A549 treated with DMSO at 1 μM for 4 hours (cell line): ENCODE measurements around the gene P2RX2. TPM values are rescaled to one million over a fixed set of nuclear protein-coding genes. Genes with fewer than 3 reads are reported as not detected.

Source experiments
- total RNA-seq: library from RNA; stranded (reverse); fragments of 200-300 nt; extraction: Qiagen RNA extraction; gene quantifications from 5 replicates; pipeline ENCODE4 v1.2.3, GENCODE V29; 2022; ENCODE audit warnings: low read depth

Gene P2RX2
- total RNA-seq, result not detected in 5 replicates

GRCh38 chr12:132618683-132619043 is at the start of gene P2RX2:
Gene P2RX2 (plus strand): TSS chr12:132618776. CDS start chr12:132618817, 41 bp downstream.

DNA sequence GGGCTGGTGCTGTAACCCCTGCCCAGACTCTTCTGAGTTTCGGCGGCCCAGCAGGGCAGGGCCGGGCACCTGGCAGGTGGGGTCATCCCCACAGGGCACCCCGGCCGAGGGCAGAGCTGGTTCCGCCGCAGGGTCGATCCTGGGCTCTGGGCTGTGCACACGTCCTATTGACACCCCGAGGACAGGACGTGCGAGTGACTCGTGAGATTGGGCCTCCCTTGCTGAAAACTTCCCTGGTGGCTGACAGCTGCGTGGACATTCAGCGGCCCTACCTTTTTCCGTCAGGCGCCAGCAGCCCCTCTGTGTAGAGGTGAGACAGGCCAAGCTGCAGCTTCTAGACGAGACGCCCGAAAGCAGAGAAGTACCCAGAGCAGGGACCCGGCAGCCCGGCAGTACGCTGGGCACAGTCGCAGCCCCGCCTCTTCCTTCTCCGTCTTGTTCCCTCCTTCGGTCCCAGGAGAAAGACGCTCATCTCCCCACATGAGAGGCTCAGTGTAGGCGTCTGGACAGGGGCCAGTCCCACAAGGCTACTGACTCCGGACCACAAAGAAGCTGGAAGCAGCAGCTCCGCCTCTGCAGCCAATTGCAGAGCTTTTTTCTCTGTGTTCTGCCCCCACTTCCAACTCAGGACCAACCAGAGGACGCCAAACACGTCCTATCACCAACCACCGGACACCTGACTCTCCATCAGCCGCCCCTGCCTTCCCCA is 8.4 kb upstream of the P2RX2 start, which contains the start of gene LRCOL1:
LRCOL1 (minus strand) TSS at position 532 of the 709 bp plus-strand sequence. CDS start 4,331 bp downstream, outside the sequence.

Other genes with a start within 250 kb of the P2RX2 start
- 50.9 to 84.7 TPM (median 73.0 TPM) in 5 replicates for gene FBRSL1, start 128.6 kb upstream of the P2RX2 start, total RNA-seq
- not detected in 5 replicates for gene LRCOL1, start 8.2 kb upstream of the P2RX2 start, total RNA-seq
- gene POLE, start 68.6 kb downstream of the P2RX2 start, total RNA-seq, result 42.9 to 49.3 TPM (median 45.1 TPM) in 5 replicates
- 22.5 to 30.1 TPM (median 28.6 TPM) in 5 replicates for gene PXMP2, start 68.8 kb downstream of the P2RX2 start, total RNA-seq
- gene PGAM5, start 92.1 kb downstream of the P2RX2 start, total RNA-seq, result 49.1 to 63.1 TPM (median 61.6 TPM) in 5 replicates
- gene ANKLE2, start 143.1 kb downstream of the P2RX2 start, total RNA-seq, result 79.2 to 96.7 TPM (median 84.8 TPM) in 5 replicates
- 20.1 to 29.0 TPM (median 24.2 TPM) in 5 replicates for gene GOLGA3, start 210.1 kb downstream of the P2RX2 start, total RNA-seq